IgD-negative memory B cell (primary cell): ENCODE results near the gene PSMB10. TPM values are rescaled to one million over a fixed set of nuclear protein-coding genes. Genes with fewer than 3 reads are reported as not detected.

ENCODE experiments used
- H3K27ac Mint-ChIP-seq, 3 donors: one replicate each; pipeline ENCODE4 v1.8.0; 2020 to 2022; ENCODE audit warnings: mild to moderate bottlenecking in 3 of 3, mixed read lengths in 3 of 3, moderate library complexity in 1 of 3
- H3K27me3 Mint-ChIP-seq: one replicate; pipeline ENCODE4 v1.8.0; 2021; ENCODE audit warnings: mixed read lengths
- H3K36me3 Mint-ChIP-seq: one replicate; pipeline ENCODE4 v1.8.0; 2020; ENCODE audit warnings: mild to moderate bottlenecking, mixed read lengths
- H3K4me1 Mint-ChIP-seq, 3 donors: one replicate each; pipeline ENCODE4 v1.8.0; 2020 to 2022; ENCODE audit warnings: mixed read lengths in 3 of 3, mild to moderate bottlenecking in 1 of 3
- H3K4me3 Mint-ChIP-seq, 4 donors: one replicate each; pipeline ENCODE4 v1.8.0; 2020 to 2022; ENCODE audit warnings: mild to moderate bottlenecking in 4 of 4, mixed read lengths in 4 of 4, moderate library complexity in 3 of 4
- H3K9me3 Mint-ChIP-seq, 3 donors: one replicate each; pipeline ENCODE4 v1.8.0; 2020 to 2021; ENCODE audit warnings: mixed read lengths in 3 of 3, mild to moderate bottlenecking in 1 of 3
- polyA plus RNA-seq: library from polyadenylated mRNA; unstranded; fragments of 300-500 nt; fragmentation: Illumina TruSeq; gene quantifications from one replicate; pipeline ENCODE4 v1.2.3, GENCODE V29; 2021

PSMB10 gene
- polyA plus RNA-seq, 1 donor from 2014 or later, result 510 TPM

- Mint-ChIP-seq H3K4me1 (no peaks in the 10 kb centered on the region), H3K27me3 (no peaks in the 10 kb centered on the region), H3K4me3 (no peak within 1 kb of the TSS), H3K27ac (peak within 1 kb of the TSS; percentile 39 to 80 (median 67)), H3K36me3 (peaks cover 4% of the 10 kb centered on the region), H3K9me3 (no peaks in the 10 kb centered on the region)
Measured at GRCh38 chr16:67884684-67885083, 52.0 kb downstream of the PSMB10 start, which contains the start of gene NRN1L. Gene NRN1L, plus strand, starts transcription at chr16:67884885. Its CDS starts 19 bp downstream, at chr16:67884904.

Other genes starting within 250 kb of the PSMB10 start
- gene GFOD2, start 217.5 kb downstream of the PSMB10 start, polyA plus RNA-seq, result 13.4 TPM
- gene RANBP10, start 130.3 kb downstream of the PSMB10 start, polyA plus RNA-seq, result 10.9 TPM
- not detected for gene TSNAXIP1, start 130.0 kb downstream of the PSMB10 start, polyA plus RNA-seq
- gene THAP11, start 94.5 kb downstream of the PSMB10 start, polyA plus RNA-seq, result 101 TPM
- 111 TPM for gene NUTF2, start 89.9 kb downstream of the PSMB10 start, polyA plus RNA-seq
- gene CENPT, start 89.2 kb downstream of the PSMB10 start, polyA plus RNA-seq, result 13.4 TPM
- 18.6 TPM for gene EDC4, start 63.8 kb downstream of the PSMB10 start, polyA plus RNA-seq
- gene NRN1L, start 52.0 kb downstream of the PSMB10 start, polyA plus RNA-seq, result 0.95 TPM
- gene PSKH1, start 43.6 kb downstream of the PSMB10 start, polyA plus RNA-seq, result 22.4 TPM
- 2.1 TPM for gene CTRL, start 5.0 kb downstream of the PSMB10 start, polyA plus RNA-seq
- 0.81 TPM for gene LCAT, start 7.3 kb upstream of the PSMB10 start, polyA plus RNA-seq
- gene SLC12A4, start 31.8 kb upstream of the PSMB10 start, polyA plus RNA-seq, result 3.9 TPM
- not detected for gene DPEP3, start 43.6 kb upstream of the PSMB10 start, polyA plus RNA-seq
- 45.3 TPM for gene DPEP2, start 62.6 kb upstream of the PSMB10 start, polyA plus RNA-seq
- not detected for gene DPEP2NB, start 79.1 kb upstream of the PSMB10 start, polyA plus RNA-seq
- 35.8 TPM for gene DDX28, start 86.4 kb upstream of the PSMB10 start, polyA plus RNA-seq
- 68.3 TPM for gene DUS2, start 86.4 kb upstream of the PSMB10 start, polyA plus RNA-seq
- 47.2 TPM for gene NFATC3, start 148.5 kb upstream of the PSMB10 start, polyA plus RNA-seq